ENCODE measurements around the gene DCLK3. TPM values are rescaled to one million over a fixed set of nuclear protein-coding genes. Genes with fewer than 3 reads are reported as not detected.

Gene DCLK3
- total and polyA plus RNA-seq, 2 donors (not counting 1 experiment from before 2014, with no cell fraction given), result not detected

- Histone ChIP-seq H3K4me3 (replicated peaks in 1 of 4; ENCODE audit: control extremely low read depth in 1 of 4, insufficient read depth in 1 of 4, low read depth in 3 of 4, low read length in 4 of 4) (no peak overlapping the region), H4K20me1 (ENCODE audit: control insufficient read depth, extremely low read depth, insufficient read depth, low read length) (no peaks in the 10 kb centered on the region), H3K36me3 (ENCODE audit: control insufficient read depth, insufficient read depth, low read length) (no peaks in the 10 kb centered on the region), H3K27me3 (ENCODE audit: control insufficient read depth, insufficient read depth, low read length) (no peaks in the 10 kb centered on the region), H3K9ac (ENCODE audit: insufficient read depth, low read length) (no peak overlapping the region), H3K27ac (ENCODE audit: insufficient read depth, low read length) (no peak overlapping the region), H3K4me2 (ENCODE audit: extremely low read depth, insufficient read depth, low read length) (no peak overlapping the region), H2AFZ (ENCODE audit: low read length) (no peak overlapping the region), H3K4me1 (ENCODE audit: control insufficient read depth, extremely low read depth, insufficient read depth, low read length) (no peaks in the 10 kb centered on the region), H3K79me2 (ENCODE audit: control insufficient read depth, insufficient read depth, low read length) (no peaks in the 10 kb centered on the region), H3K9me3 (ENCODE audit: control insufficient read depth, insufficient read depth, low read depth, low read length) (no peaks in the 10 kb centered on the region)
- no peak for DNase-seq (ENCODE audit: low read depth in 2 of 2)
- TF ChIP-seq, protein P1, sequence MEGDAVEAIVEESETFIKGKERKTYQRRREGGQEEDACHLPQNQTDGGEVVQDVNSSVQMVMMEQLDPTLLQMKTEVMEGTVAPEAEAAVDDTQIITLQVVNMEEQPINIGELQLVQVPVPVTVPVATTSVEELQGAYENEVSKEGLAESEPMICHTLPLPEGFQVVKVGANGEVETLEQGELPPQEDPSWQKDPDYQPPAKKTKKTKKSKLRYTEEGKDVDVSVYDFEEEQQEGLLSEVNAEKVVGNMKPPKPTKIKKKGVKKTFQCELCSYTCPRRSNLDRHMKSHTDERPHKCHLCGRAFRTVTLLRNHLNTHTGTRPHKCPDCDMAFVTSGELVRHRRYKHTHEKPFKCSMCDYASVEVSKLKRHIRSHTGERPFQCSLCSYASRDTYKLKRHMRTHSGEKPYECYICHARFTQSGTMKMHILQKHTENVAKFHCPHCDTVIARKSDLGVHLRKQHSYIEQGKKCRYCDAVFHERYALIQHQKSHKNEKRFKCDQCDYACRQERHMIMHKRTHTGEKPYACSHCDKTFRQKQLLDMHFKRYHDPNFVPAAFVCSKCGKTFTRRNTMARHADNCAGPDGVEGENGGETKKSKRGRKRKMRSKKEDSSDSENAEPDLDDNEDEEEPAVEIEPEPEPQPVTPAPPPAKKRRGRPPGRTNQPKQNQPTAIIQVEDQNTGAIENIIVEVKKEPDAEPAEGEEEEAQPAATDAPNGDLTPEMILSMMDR (conservative IDR thresholded peaks at IDR 0.05 in 1 of 2, IDR thresholded peaks at IDR 0.05 in 1 of 2; ENCODE audit: low read depth in 1 of 2, low read length in 2 of 2), result no peak
- no peak for TF ChIP-seq EZH2 (IDR thresholded peaks at IDR 0.05; ENCODE audit: low read length, missing control alignments)
Measured at GRCh38 chr3:36733723-36734122, 30.6 kb downstream of the DCLK3 start.

DNA sequence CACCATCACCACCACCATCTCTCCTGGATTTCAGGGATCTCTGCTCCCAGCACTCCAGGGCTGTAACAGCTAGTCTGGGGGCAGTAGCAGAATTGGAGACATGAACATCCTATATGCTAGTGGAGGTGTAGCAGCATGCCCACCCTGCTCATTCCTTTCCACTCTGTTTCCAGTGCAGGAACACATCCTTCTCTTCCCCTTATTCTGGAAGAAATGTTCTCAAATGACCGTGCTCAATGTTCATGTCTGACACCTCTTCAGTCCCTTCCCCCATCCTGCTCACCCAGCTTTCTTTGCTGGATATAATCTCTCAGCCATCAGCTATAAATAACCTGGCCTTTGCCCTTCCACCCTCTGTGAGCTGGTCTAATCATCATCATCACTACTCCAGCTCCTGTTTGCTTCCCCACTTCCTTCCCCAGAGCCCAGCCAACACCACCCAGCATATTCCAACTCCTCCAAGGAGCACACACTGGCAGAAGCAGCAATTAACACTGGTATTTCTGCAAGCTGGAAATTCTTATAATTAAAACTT lies 31.1 kb downstream of the DCLK3 start:
- Histone ChIP-seq H2AFZ (ENCODE audit: low read length) (no peak overlapping the region), H3K79me2 (ENCODE audit: control insufficient read depth, insufficient read depth, low read length) (no peaks in the 10 kb centered on the region), H4K20me1 (ENCODE audit: control insufficient read depth, extremely low read depth, insufficient read depth, low read length) (no peaks in the 10 kb centered on the region), H3K4me2 (ENCODE audit: extremely low read depth, insufficient read depth, low read length) (no peak overlapping the region), H3K4me1 (ENCODE audit: control insufficient read depth, extremely low read depth, insufficient read depth, low read length) (no peaks in the 10 kb centered on the region), H3K4me3 (replicated peaks in 1 of 4; ENCODE audit: control extremely low read depth in 1 of 4, insufficient read depth in 1 of 4, low read depth in 3 of 4, low read length in 4 of 4) (no peak overlapping the region), H3K27me3 (ENCODE audit: control insufficient read depth, insufficient read depth, low read length) (no peaks in the 10 kb centered on the region), H3K9me3 (ENCODE audit: control insufficient read depth, insufficient read depth, low read depth, low read length) (no peaks in the 10 kb centered on the region), H3K9ac (ENCODE audit: insufficient read depth, low read length) (no peak overlapping the region), H3K27ac (ENCODE audit: insufficient read depth, low read length) (no peak overlapping the region), H3K36me3 (ENCODE audit: control insufficient read depth, insufficient read depth, low read length) (no peaks in the 10 kb centered on the region)
- DNase-seq (ENCODE audit: low read depth in 2 of 2), result no peak
- TF ChIP-seq, protein P1 (conservative IDR thresholded peaks at IDR 0.05 in 1 of 2, IDR thresholded peaks at IDR 0.05 in 1 of 2; ENCODE audit: low read depth in 1 of 2, low read length in 2 of 2), result no peak
- TF ChIP-seq EZH2 (IDR thresholded peaks at IDR 0.05; ENCODE audit: low read length, missing control alignments), result no peak

GRCh38 chr3:36730966-36731365 lies 33.4 kb downstream of the DCLK3 start:
- no peak overlapping the region for H3K4me2 ChIP-seq (ENCODE audit: extremely low read depth, insufficient read depth, low read length)
- H3K27me3 ChIP-seq (ENCODE audit: control insufficient read depth, insufficient read depth, low read length), result no peaks in the 10 kb centered on the region
- H3K9me3 ChIP-seq (ENCODE audit: control insufficient read depth, insufficient read depth, low read depth, low read length), result no peaks in the 10 kb centered on the region
- H3K79me2 ChIP-seq (ENCODE audit: control insufficient read depth, insufficient read depth, low read length), result no peaks in the 10 kb centered on the region
- H3K9ac ChIP-seq (ENCODE audit: insufficient read depth, low read length), result no peak overlapping the region
- no peak overlapping the region for H3K27ac ChIP-seq (ENCODE audit: insufficient read depth, low read length)
- no peak for TF ChIP-seq EZH2 (IDR thresholded peaks at IDR 0.05; ENCODE audit: low read length, missing control alignments)
- TF ChIP-seq, protein P1 (conservative IDR thresholded peaks at IDR 0.05 in 1 of 2, IDR thresholded peaks at IDR 0.05 in 1 of 2; ENCODE audit: low read depth in 1 of 2, low read length in 2 of 2), result no peak
- no peaks in the 10 kb centered on the region for H3K36me3 ChIP-seq (ENCODE audit: control insufficient read depth, insufficient read depth, low read length)
- H3K4me1 ChIP-seq (ENCODE audit: control insufficient read depth, extremely low read depth, insufficient read depth, low read length), result no peaks in the 10 kb centered on the region
- H4K20me1 ChIP-seq (ENCODE audit: control insufficient read depth, extremely low read depth, insufficient read depth, low read length), result no peaks in the 10 kb centered on the region
- no peak for DNase-seq (ENCODE audit: low read depth in 2 of 2)
- no peak overlapping the region for H3K4me3 ChIP-seq (replicated peaks in 1 of 4; ENCODE audit: control extremely low read depth in 1 of 4, insufficient read depth in 1 of 4, low read depth in 3 of 4, low read length in 4 of 4)
- H2AFZ ChIP-seq (ENCODE audit: low read length), result no peak overlapping the region

All from fibroblast of lung (primary cell).